ENCODE results near the gene MYL5. TPM values are rescaled to one million over a fixed set of nuclear protein-coding genes. Genes with fewer than 3 reads are reported as not detected.
"Not testable (repeated sequence)": the region's sequence is repeated elsewhere in the genome, so short reads cannot be mapped to it uniquely, and the experiment has no call there.

The MYL5 gene
- total RNA-seq, 2 experiments from 2014 or later: 17.8 to 19.0 TPM

DNA sequence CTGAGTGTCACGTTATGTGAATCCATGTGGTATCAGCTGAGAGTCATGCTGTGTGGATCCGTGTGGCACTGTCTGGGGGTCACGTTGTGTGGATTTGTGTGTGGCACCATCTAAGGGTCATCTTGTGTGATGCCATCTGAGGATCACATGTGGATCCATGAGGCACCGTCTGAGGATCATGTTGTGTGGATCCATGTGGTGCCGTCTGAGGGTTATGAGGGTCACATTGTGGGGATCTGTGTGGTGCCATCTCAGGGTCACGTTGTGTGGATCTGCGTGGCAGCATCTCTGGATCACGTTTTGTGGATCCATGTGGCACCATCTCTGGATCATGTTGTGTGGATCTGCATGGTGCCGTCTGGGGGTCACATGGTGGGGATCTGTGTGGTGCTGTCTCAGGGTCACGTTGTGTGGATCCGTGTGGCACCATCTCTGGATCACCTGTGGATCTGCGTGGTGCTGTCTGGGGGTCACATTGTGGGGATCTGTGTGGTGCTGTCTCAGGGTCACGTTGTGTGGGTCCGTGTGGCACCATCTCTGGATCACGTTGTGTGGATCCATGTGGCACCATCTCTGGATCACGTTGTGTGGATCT lies 42.0 kb upstream of the MYL5 start:
- no peaks in the 10 kb centered on the region for H3K27me3 Mint-ChIP-seq
- no peaks in the 10 kb centered on the region for H3K4me1 Mint-ChIP-seq
- peaks cover 14% of the 10 kb centered on the region for H3K9me3 Mint-ChIP-seq
- ChIA-PET POLR2A (no interaction called here), CTCF (no interaction called here)
- no peak overlapping the region for H3K27ac Mint-ChIP-seq
- DNase-seq: no peak
- H3K36me3 Mint-ChIP-seq (ENCODE audit: low read depth): no peaks in the 10 kb centered on the region
- H3K4me3 Mint-ChIP-seq: no peak overlapping the region

DNA sequence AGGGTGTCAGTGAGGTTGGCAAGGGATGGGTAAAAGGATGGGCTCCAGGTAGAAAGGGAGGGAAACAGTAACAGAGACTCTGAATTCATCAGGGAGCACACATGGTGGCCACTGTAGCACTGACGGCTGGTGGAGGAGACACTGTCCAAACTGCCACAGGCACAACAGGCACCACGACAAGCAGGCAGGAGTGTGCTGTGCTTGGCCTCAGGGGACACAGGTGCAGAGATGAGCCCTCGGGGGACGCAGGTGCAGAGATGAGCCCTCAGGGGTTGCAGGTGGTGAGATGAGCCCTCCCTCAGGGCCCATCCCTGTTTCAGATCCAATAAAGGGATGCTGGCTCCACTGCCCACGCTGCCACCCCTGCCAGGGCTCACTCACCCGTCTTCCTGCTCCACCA lies 41.4 kb upstream of the MYL5 start:
- H3K9me3 Mint-ChIP-seq: peaks cover 14% of the 10 kb centered on the region
- CTCF ChIA-PET: no interaction called here

DNA sequence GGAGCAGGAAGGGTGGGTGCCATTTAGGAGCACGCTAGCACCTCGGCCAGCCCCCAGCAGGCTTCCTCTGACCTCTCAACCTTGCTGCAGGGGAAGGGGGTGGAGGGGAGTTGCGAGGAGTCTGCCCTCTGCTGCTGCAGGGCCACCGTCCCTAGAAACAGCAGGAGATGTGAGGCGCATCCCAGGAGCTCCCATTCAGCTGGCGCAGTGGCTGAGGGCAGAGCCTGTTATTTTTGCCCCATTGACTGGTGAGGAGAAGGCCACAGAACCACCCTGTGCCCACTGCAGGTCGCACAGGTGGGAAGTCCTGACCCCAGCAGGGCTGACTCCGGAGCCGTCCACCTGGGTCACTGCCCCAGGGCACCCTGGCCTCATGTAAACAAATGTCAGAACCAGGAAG lies 40.9 kb upstream of the MYL5 start:
- DNase-seq: no peak
- H3K4me1 Mint-ChIP-seq: no peaks in the 10 kb centered on the region
- POLR2A ChIA-PET: no interaction called here
- H3K27me3 Mint-ChIP-seq: no peaks in the 10 kb centered on the region
- no peaks in the 10 kb centered on the region for H3K36me3 Mint-ChIP-seq (ENCODE audit: low read depth)
- CTCF ChIA-PET: no interaction called here
- no peak overlapping the region for H3K27ac Mint-ChIP-seq
- H3K4me3 Mint-ChIP-seq: no peak overlapping the region
- H3K9me3 Mint-ChIP-seq: peaks cover 14% of the 10 kb centered on the region

More for the DNA sequence above, 41.4 kb upstream of the MYL5 start:
- H3K4me1 Mint-ChIP-seq: no peaks in the 10 kb centered on the region
- H3K4me3 Mint-ChIP-seq: no peak overlapping the region
- no peak overlapping the region for H3K27ac Mint-ChIP-seq
- no peaks in the 10 kb centered on the region for H3K36me3 Mint-ChIP-seq (ENCODE audit: low read depth)
- POLR2A ChIA-PET: no interaction called here
- DNase-seq: no peak
- H3K27me3 Mint-ChIP-seq: no peaks in the 10 kb centered on the region

DNA sequence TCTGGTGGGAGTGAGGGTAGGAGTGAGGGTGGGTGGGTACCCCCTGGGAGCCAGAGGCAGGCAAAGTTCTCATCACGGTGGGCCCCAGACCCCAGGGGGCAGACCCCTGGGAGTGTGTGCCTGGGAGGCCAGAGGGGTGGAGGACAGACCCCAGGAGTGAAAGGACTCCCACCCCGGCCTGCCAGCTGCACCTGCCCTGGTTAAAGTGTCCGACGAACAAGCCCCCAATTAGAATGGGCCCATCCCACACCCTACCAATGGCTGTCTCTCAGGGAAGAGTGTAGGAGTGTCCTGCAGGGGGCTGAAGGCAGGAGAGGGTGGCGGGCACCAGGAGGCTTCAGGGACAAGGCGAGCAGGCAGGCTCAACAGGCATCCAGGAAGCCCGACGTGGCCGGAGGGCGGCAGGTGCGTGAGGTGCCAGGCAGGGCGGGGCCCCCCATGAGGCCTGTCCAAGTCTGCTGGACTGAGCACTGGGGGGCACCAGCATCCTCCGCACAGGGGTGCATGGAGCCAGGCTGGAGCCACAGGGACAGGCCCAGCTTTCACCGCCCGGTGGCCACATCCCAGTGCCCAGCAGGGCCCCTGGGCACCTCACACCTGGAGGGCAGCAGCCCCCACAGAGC lies 40.3 kb upstream of the MYL5 start:
- no peaks in the 10 kb centered on the region for H3K27me3 Mint-ChIP-seq
- no peak overlapping the region for H3K4me3 Mint-ChIP-seq
- peaks cover 14% of the 10 kb centered on the region for H3K9me3 Mint-ChIP-seq
- H3K4me1 Mint-ChIP-seq: no peaks in the 10 kb centered on the region
- DNase-seq: no peak
- H3K36me3 Mint-ChIP-seq (ENCODE audit: low read depth): no peaks in the 10 kb centered on the region
- ChIA-PET CTCF (no interaction called here), POLR2A (no interaction called here)
- no peak overlapping the region for H3K27ac Mint-ChIP-seq

GRCh38 chr4:634599-634985 lies 39.8 kb upstream of the MYL5 start:
- H3K27me3 Mint-ChIP-seq: no peaks in the 10 kb centered on the region
- CTCF ChIA-PET: no interaction called here
- no peaks in the 10 kb centered on the region for H3K36me3 Mint-ChIP-seq (ENCODE audit: low read depth)
- H3K9me3 Mint-ChIP-seq: peaks cover 14% of the 10 kb centered on the region
- POLR2A ChIA-PET: no interaction called here
- H3K27ac Mint-ChIP-seq: no peak overlapping the region
- H3K4me1 Mint-ChIP-seq: no peaks in the 10 kb centered on the region
- no peak for DNase-seq
- H3K4me3 Mint-ChIP-seq: no peak overlapping the region

- H3K4me1 Mint-ChIP-seq; POLR2A ChIA-PET; DNase-seq; H3K36me3 Mint-ChIP-seq (ENCODE audit: low read depth); CTCF ChIA-PET; H3K4me3 Mint-ChIP-seq; H3K27ac Mint-ChIP-seq; H3K27me3 Mint-ChIP-seq: not testable (repeated sequence)
- H3K9me3 Mint-ChIP-seq: peaks cover 14% of the 10 kb centered on the region
These were observed 39.1 kb upstream of the MYL5 start for GRCh38 chr4:635066-635835.

- DNase-seq: no peak
- Mint-ChIP-seq H3K4me3 (no peak overlapping the region), H3K27ac (no peak overlapping the region), H3K36me3 (ENCODE audit: low read depth) (no peaks in the 10 kb centered on the region), H3K4me1 (no peaks in the 10 kb centered on the region), H3K9me3 (peaks cover 12% of the 10 kb centered on the region), H3K27me3 (no peaks in the 10 kb centered on the region)
- ChIA-PET CTCF (no interaction called here), POLR2A (no interaction called here)
These were observed 38.3 kb upstream of the MYL5 start for GRCh38 chr4:635851-636627.

- CTCF ChIA-PET: no interaction called here
- no peak overlapping the region for H3K4me3 Mint-ChIP-seq
- no peaks in the 10 kb centered on the region for H3K4me1 Mint-ChIP-seq
- H3K27me3 Mint-ChIP-seq: no peaks in the 10 kb centered on the region
- DNase-seq: no peak
- H3K27ac Mint-ChIP-seq: no peak overlapping the region
- peaks cover 9% of the 10 kb centered on the region for H3K9me3 Mint-ChIP-seq
- no peaks in the 10 kb centered on the region for H3K36me3 Mint-ChIP-seq (ENCODE audit: low read depth)
- POLR2A ChIA-PET: no interaction called here
These were observed 37.6 kb upstream of the MYL5 start for GRCh38 chr4:636628-637159.

DNA sequence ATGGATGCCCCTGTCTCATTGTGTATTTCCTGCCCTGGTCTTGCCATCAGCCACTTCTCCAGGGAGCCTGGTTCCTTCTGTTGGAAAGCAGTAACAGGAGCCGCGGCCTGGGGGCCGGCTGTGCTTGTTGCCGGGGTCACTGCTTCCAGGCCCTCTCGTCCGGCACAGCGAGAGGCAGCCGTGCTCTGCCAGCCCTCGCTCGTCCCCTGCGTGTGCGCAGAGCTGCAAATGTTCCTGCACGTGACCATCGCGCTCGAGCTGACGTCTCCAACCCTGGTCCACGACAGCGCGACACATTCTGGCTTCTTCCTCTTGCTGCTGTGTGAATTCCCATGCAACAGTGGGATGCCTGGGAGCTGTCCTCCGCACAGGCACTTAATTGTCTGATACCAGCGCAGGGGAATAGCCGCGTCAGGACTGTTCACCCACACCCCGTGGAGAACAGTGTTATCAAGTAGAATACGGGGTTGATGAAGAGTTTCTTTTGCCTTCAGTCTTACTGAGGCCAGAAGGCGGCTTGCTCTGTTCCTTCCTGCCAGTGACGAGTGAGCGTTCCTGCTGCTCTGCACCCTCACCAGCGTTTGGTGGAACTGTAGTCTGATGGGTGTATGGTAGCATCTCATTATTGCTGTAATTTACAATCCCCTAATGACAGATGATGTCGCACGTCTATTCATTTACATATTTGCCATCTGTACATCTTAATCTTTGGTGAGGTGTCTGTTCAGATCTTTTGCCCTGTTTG lies 36.6 kb upstream of the MYL5 start:
- DNase-seq: no peak
- Mint-ChIP-seq H3K9me3 (peaks cover 4% of the 10 kb centered on the region), H3K4me1 (no peaks in the 10 kb centered on the region), H3K27me3 (no peaks in the 10 kb centered on the region), H3K36me3 (ENCODE audit: low read depth) (no peaks in the 10 kb centered on the region), H3K4me3 (no peak overlapping the region), H3K27ac (no peak overlapping the region)
- CTCF ChIA-PET: interaction anchor here (0.5 kb wide), 1 partner anchor 52 kb away, joined by 3 read pairs; no protein-coding TSS in a partner anchor
- POLR2A ChIA-PET: no interaction called here

- H3K36me3 Mint-ChIP-seq (ENCODE audit: low read depth); H3K27ac Mint-ChIP-seq; H3K4me1 Mint-ChIP-seq; DNase-seq; H3K27me3 Mint-ChIP-seq; H3K4me3 Mint-ChIP-seq; POLR2A ChIA-PET: not testable (repeated sequence)
- CTCF ChIA-PET: interaction anchor here (1.5 kb wide), 1 partner anchor 95 kb away, joined by 4 read pairs; no protein-coding TSS in a partner anchor
- H3K9me3 Mint-ChIP-seq: peaks cover 16% of the 10 kb centered on the region
These were observed 32.0 kb upstream of the MYL5 start for GRCh38 chr4:642366-642765.

DNA sequence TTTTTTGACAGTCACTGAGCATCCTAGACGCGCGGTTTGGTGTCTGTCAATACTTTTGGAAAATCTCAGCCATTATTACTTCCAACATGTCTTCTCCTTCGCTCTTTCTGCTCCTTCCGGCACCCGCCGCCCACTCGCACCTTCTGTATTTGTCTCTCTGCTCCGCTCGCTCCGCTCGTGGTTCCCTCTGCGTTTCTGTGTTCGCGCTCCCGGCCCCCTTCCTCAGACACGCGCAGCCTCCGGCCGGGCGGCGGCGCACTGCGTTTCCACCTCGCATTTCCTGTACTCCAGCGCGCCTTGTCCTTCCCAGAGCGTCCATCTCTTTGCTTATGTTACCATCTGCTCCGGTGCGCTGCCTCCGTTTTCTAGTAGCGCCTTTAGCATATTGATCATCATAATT lies 27.9 kb upstream of the MYL5 start:
- DNase-seq: no peak
- ChIA-PET POLR2A (no interaction called here), CTCF (no interaction called here)
- Mint-ChIP-seq H3K27me3 (peaks cover 3% of the 10 kb centered on the region), H3K4me1 (peaks cover 5% of the 10 kb centered on the region), H3K9me3 (peaks cover 14% of the 10 kb centered on the region), H3K27ac (no peak overlapping the region), H3K36me3 (ENCODE audit: low read depth) (no peaks in the 10 kb centered on the region), H3K4me3 (peak overlapping the region; percentile 20)

GRCh38 chr4:647481-647880 lies 26.9 kb upstream of the MYL5 start:
- POLR2A ChIA-PET: no interaction called here
- CTCF ChIA-PET: interaction anchor here (2.2 kb wide), 1 partner anchor 23 kb away, joined by 5 read pairs; the partner anchor contains the start of gene PDE6B
- H3K4me3 Mint-ChIP-seq: no peak overlapping the region
- no peaks in the 10 kb centered on the region for H3K36me3 Mint-ChIP-seq (ENCODE audit: low read depth)
- peaks cover 14% of the 10 kb centered on the region for H3K9me3 Mint-ChIP-seq
- H3K4me1 Mint-ChIP-seq: peaks cover 5% of the 10 kb centered on the region
- H3K27ac Mint-ChIP-seq: no peak overlapping the region
- H3K27me3 Mint-ChIP-seq: peaks cover 3% of the 10 kb centered on the region
- DNase-seq: no peak
